Activated gamma-delta T cell (primary cell): ENCODE measurements around the gene KRT8.
"Not testable (repeated sequence)": the region's sequence is repeated elsewhere in the genome, so short reads cannot be mapped to it uniquely, and the experiment has no call there.

Experiments
- DNase-seq: peaks from one replicate; lab custom pipeline; 2025; lab: John Stamatoyannopoulos, UW
- total RNA-seq, 2 donors: gene quantifications; one replicate each; lab custom pipeline; 2026; lab: John Stamatoyannopoulos, UW

Gene KRT8
- total RNA-seq = 0.67 to 0.74 reads per million in 2 donors

- DNase-seq = not testable (repeated sequence)
Observed at GRCh38 chr12:52904509-52905300, at the start of gene KRT8. Gene KRT8, minus strand, starts transcription at chr12:52905076. Its CDS starts 95 bp downstream, at chr12:52904981.

GRCh38 chr12:52953181-52953841 lies 48.4 kb upstream of the KRT8 start:
- DNase-seq = no peak

- no peak for DNase-seq
Observed at GRCh38 chr12:52952076-52952801, 47.4 kb upstream of the KRT8 start.

GRCh38 chr12:52951640-52952039 lies 46.8 kb upstream of the KRT8 start:
- no peak for DNase-seq

- DNase-seq = no peak
Observed at GRCh38 chr12:52951126-52951525, 46.2 kb upstream of the KRT8 start.

- DNase-seq = no peak
Observed at GRCh38 chr12:52950553-52950952, 45.7 kb upstream of the KRT8 start.

- DNase-seq = no peak
Observed at GRCh38 chr12:52949413-52950331, 44.8 kb upstream of the KRT8 start.

- DNase-seq = no peak
Observed at GRCh38 chr12:52947738-52948423, 43.0 kb upstream of the KRT8 start.

- DNase-seq = no peak
Observed at GRCh38 chr12:52946797-52947547, 42.1 kb upstream of the KRT8 start.

GRCh38 chr12:52946334-52946733 lies 41.5 kb upstream of the KRT8 start:
- DNase-seq = no peak

GRCh38 chr12:52945389-52946232 lies 40.7 kb upstream of the KRT8 start:
- no peak for DNase-seq

GRCh38 chr12:52944683-52945388 lies 40.0 kb upstream of the KRT8 start:
- no peak for DNase-seq

GRCh38 chr12:52942901-52943181 lies 38.0 kb upstream of the KRT8 start:
- DNase-seq = no peak

- no peak for DNase-seq
Observed at GRCh38 chr12:52942066-52942900, 37.4 kb upstream of the KRT8 start.

GRCh38 chr12:52929538-52929937 lies 24.7 kb upstream of the KRT8 start:
- DNase-seq = no peak

- no peak for DNase-seq
Observed at GRCh38 chr12:52927964-52928363, 23.1 kb upstream of the KRT8 start.

GRCh38 chr12:52926596-52927234 lies 21.8 kb upstream of the KRT8 start:
- DNase-seq = no peak
